ENCODE measurements around the gene FITM1. TPM values are rescaled to one million over a fixed set of nuclear protein-coding genes. Genes with fewer than 3 reads are reported as not detected.
A peak's percentile ranks its signal among the peaks of the same experiment; 100 is the strongest.

FITM1 gene
- polyA plus RNA-seq, 1 of the 3 experiments (the other 2 are of a cell fraction): 0.12 TPM

GRCh38 chr14:24179294-24179960 lies 49.0 kb downstream of the FITM1 start:
- Histone ChIP-seq H3F3A (replicated peaks; ENCODE audit: insufficient read depth) (peaks cover 11% of the 10 kb centered on the region), H3K9me2 (no peaks in the 10 kb centered on the region), H3K9me3 (no peaks in the 10 kb centered on the region), H3K27me3 (ENCODE audit: insufficient read depth) (no peaks in the 10 kb centered on the region), H4K20me1 (ENCODE audit: insufficient read depth) (no peaks in the 10 kb centered on the region), H3K79me2 (ENCODE audit: insufficient read depth) (no peaks in the 10 kb centered on the region), H3K4me2 (no peak overlapping the region), H3K27ac (ENCODE audit: low read depth in 2 of 2, low read length in 1 of 2) (peak overlapping the region in 1 of 2 experiments; percentile 8; a peak in 1 of 4 replicates), H2AFZ (ENCODE audit: low read depth) (no peak overlapping the region), H3K9ac (no peak overlapping the region), H3K36me3 (replicated peaks in 1 of 2; ENCODE audit: control insufficient read depth in 1 of 2, insufficient read depth in 2 of 2, low read length in 1 of 2) (peaks cover 8 to 75% of the 10 kb centered on the region in 2 experiments), H3K4me1 (ENCODE audit: control insufficient read depth in 1 of 2, insufficient read depth in 2 of 2, low read depth in 1 of 2, low read length in 1 of 2) (peaks cover 0 to 12% of the 10 kb centered on the region in 2 experiments; a peak in 2 of 4 replicates), H3K4me3 (ENCODE audit: low read depth in 2 of 2, low read length in 1 of 2) (no peak overlapping the region)
- no peak for DNase-seq
- CTCF ChIA-PET: interaction anchor here (1.7 to 2.4 kb wide), 3 partner anchors 18 to 71 kb away, joined by 5 to 11 read pairs (median 11); partner anchors contain the start of gene IRF9
- WGBS (ENCODE audit: low lambda C conversion rate): 94% methylated on average over 6 of the region's 14 CpGs
- POLR2A ChIA-PET: interaction anchor here (1.1 to 3.3 kb wide), 4 partner anchors 9 to 19 kb away, joined by 5 to 14 read pairs (median 8); partner anchors contain the start of genes IPO4, IRF9 and TM9SF1
- TF ChIP-seq, protein P1, sequence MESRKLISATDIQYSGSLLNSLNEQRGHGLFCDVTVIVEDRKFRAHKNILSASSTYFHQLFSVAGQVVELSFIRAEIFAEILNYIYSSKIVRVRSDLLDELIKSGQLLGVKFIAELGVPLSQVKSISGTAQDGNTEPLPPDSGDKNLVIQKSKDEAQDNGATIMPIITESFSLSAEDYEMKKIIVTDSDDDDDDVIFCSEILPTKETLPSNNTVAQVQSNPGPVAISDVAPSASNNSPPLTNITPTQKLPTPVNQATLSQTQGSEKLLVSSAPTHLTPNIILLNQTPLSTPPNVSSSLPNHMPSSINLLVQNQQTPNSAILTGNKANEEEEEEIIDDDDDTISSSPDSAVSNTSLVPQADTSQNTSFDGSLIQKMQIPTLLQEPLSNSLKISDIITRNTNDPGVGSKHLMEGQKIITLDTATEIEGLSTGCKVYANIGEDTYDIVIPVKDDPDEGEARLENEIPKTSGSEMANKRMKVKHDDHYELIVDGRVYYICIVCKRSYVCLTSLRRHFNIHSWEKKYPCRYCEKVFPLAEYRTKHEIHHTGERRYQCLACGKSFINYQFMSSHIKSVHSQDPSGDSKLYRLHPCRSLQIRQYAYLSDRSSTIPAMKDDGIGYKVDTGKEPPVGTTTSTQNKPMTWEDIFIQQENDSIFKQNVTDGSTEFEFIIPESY (IDR thresholded peaks at IDR 0.05; ENCODE audit: borderline replicate concordance, low read depth): no peak
- TF ChIP-seq, protein P2, sequence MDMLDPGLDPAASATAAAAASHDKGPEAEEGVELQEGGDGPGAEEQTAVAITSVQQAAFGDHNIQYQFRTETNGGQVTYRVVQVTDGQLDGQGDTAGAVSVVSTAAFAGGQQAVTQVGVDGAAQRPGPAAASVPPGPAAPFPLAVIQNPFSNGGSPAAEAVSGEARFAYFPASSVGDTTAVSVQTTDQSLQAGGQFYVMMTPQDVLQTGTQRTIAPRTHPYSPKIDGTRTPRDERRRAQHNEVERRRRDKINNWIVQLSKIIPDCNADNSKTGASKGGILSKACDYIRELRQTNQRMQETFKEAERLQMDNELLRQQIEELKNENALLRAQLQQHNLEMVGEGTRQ (IDR thresholded peaks at IDR 0.05; ENCODE audit: borderline replicate concordance, low read depth, low read length): no peak

- TF ChIP-seq TCF12 (IDR thresholded peaks at IDR 0.05) (peak; percentile 9; the same call in 1 of the 2 replicates), FOSL2 (IDR thresholded peaks at IDR 0.05; ENCODE audit: borderline replicate concordance, low read depth) (no peak; the same call in 1 of the 2 replicates)
- ChIA-PET POLR2A (interaction anchor here (0.6 to 3.3 kb wide), 5 partner anchors 8 to 20 kb away, joined by 4 to 21 read pairs (median 10); partner anchors contain the start of genes IPO4, IRF9, REC8 and TM9SF1), CTCF (interaction anchor here (0.9 to 2.4 kb wide), 3 partner anchors 19 to 72 kb away, joined by 3 to 11 read pairs (median 5); partner anchors contain the start of gene IRF9)
- no peak overlapping the region for H3K4me3 ChIP-seq (ENCODE audit: low read depth in 2 of 2, low read length in 1 of 2)
- H3K27ac ChIP-seq (ENCODE audit: low read depth in 2 of 2, low read length in 1 of 2): peak overlapping the region; percentile 8 to 16; a peak in 2 of 4 replicates
- no peak overlapping the region for H2AFZ ChIP-seq (ENCODE audit: low read depth)
- H3K9me2 ChIP-seq: no peaks in the 10 kb centered on the region
- H3K36me3 ChIP-seq (replicated peaks in 1 of 2; ENCODE audit: control insufficient read depth in 1 of 2, insufficient read depth in 2 of 2, low read length in 1 of 2): peaks cover 8 to 82% of the 10 kb centered on the region in 2 experiments
- H3K9me3 ChIP-seq: no peaks in the 10 kb centered on the region
- no peaks in the 10 kb centered on the region for H4K20me1 ChIP-seq (ENCODE audit: insufficient read depth)
- DNase-seq: no peak
- peaks cover 11% of the 10 kb centered on the region for H3F3A ChIP-seq (replicated peaks; ENCODE audit: insufficient read depth)
- no peaks in the 10 kb centered on the region for H3K27me3 ChIP-seq (ENCODE audit: insufficient read depth)
- peaks cover 0 to 12% of the 10 kb centered on the region in 2 experiments; a peak in 2 of 4 replicates for H3K4me1 ChIP-seq (ENCODE audit: control insufficient read depth in 1 of 2, insufficient read depth in 2 of 2, low read depth in 1 of 2, low read length in 1 of 2)
- no peak overlapping the region for H3K9ac ChIP-seq
- no peaks in the 10 kb centered on the region for H3K79me2 ChIP-seq (ENCODE audit: insufficient read depth)
- WGBS (ENCODE audit: low lambda C conversion rate): 79% methylated on average over 8 of the region's 18 CpGs
- no peak overlapping the region for H3K4me2 ChIP-seq
Measured at GRCh38 chr14:24179961-24180796, 49.7 kb downstream of the FITM1 start.

All from SK-N-SH (cell line).